Measurements from ENCODE around the gene OR2T6.
"Not testable (repeated sequence)": the region's sequence is repeated elsewhere in the genome, so short reads cannot be mapped to it uniquely, and the experiment has no call there.

The OR2T6 gene

GRCh38 chr1:248433811-248434415 lies 58.4 kb downstream of the OR2T6 start:
- not testable (repeated sequence) for DNase-seq

DNA sequence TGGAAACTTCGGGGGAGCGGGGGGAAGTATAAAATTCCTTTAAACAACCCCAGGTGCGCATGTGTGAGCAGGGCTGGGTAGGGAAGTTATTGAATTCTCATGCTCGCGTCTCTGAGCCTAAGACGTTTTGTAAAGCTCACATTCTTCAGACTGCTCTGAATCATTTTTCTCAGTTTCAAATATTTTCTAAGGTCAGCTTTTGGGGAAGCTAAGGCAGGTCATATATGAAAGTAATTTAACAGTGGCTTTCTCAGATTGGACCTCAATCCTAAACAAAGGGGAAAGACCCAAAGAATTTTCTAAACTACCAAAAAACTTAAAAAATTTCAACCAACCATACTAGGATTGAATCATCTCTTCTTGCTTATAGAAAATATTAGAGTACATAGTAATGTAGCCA lies 59.4 kb downstream of the OR2T6 start:
- not testable (repeated sequence) for DNase-seq

- not testable (repeated sequence) for DNase-seq
Observed at GRCh38 chr1:248436303-248436702, 60.8 kb downstream of the OR2T6 start.

GRCh38 chr1:248438668-248439067 lies 63.1 kb downstream of the OR2T6 start:
- not testable (repeated sequence) for DNase-seq

DNA sequence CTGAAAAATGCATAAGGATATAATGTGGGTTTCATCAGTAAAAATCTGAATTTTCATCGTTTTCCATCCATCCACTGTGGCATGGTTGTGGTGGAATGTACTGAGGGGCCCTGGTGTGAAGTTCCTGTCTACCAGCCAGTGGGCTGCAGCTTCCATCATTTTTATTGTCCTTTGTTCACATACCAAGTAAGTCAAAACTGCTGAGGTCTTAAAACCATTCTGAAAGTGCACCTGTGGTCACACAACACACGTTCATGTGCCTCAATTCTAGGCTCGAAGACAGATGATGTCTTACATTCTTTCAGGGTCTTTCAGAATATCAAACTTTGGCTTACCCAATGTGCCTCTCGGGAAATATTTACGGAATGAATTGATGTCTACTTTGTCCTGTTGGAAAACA lies 63.7 kb downstream of the OR2T6 start:
- not testable (repeated sequence) for DNase-seq

Data from NCI-H2171 treated with DMSO at 0.1 percent for 48 hours (cell line).